ENCODE results near the gene GMDS.

DNA sequence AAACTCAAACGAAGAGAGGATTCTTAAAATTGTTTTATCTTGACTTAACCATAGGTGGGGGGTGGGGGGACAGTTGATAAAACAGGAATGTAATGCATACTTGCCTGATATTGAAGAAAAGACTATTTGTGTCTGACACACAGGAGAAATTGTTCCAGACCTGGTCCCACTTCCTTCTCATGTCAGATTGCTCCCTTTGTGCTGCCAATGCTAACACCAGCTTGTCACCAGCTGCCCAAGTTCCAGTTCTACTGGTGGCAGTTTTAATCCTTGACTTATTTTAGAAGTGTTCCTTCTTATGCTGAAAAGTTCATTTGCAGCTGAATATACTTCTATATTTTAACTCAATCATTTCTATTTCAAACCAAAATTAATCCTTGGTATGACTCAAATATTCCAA, 127.3 kb downstream of the GMDS start:
- TF ChIP-seq, protein P1, sequence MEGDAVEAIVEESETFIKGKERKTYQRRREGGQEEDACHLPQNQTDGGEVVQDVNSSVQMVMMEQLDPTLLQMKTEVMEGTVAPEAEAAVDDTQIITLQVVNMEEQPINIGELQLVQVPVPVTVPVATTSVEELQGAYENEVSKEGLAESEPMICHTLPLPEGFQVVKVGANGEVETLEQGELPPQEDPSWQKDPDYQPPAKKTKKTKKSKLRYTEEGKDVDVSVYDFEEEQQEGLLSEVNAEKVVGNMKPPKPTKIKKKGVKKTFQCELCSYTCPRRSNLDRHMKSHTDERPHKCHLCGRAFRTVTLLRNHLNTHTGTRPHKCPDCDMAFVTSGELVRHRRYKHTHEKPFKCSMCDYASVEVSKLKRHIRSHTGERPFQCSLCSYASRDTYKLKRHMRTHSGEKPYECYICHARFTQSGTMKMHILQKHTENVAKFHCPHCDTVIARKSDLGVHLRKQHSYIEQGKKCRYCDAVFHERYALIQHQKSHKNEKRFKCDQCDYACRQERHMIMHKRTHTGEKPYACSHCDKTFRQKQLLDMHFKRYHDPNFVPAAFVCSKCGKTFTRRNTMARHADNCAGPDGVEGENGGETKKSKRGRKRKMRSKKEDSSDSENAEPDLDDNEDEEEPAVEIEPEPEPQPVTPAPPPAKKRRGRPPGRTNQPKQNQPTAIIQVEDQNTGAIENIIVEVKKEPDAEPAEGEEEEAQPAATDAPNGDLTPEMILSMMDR (CRISPR knock-in tag; IDR thresholded peaks at IDR 0.05): no peak
- TF ChIP-seq, protein P2, sequence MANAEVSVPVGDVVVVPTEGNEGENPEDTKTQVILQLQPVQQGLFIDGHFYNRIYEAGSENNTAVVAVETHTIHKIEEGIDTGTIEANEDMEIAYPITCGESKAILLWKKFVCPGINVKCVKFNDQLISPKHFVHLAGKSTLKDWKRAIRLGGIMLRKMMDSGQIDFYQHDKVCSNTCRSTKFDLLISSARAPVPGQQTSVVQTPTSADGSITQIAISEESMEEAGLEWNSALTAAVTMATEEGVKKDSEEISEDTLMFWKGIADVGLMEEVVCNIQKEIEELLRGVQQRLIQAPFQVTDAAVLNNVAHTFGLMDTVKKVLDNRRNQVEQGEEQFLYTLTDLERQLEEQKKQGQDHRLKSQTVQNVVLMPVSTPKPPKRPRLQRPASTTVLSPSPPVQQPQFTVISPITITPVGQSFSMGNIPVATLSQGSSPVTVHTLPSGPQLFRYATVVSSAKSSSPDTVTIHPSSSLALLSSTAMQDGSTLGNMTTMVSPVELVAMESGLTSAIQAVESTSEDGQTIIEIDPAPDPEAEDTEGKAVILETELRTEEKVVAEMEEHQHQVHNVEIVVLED (CRISPR knock-in tag; IDR thresholded peaks at IDR 0.05; ENCODE audit: borderline replicate concordance): no peak
- TF ChIP-seq POLR2AphosphoS5 (IDR thresholded peaks at IDR 0.05; ENCODE audit: low read depth, low read length): no peak
- TF ChIP-seq NFYB (CRISPR knock-in tag; IDR thresholded peaks at IDR 0.05): no peak
- no peak for TF ChIP-seq HOXA7 (CRISPR knock-in tag; IDR thresholded peaks at IDR 0.05)
- TF ChIP-seq TCF7 (IDR thresholded peaks at IDR 0.05; ENCODE audit: low read depth): no peak
- no peak for TF ChIP-seq STAT5B (CRISPR knock-in tag; IDR thresholded peaks at IDR 0.05)
- no peak for TF ChIP-seq ZNF274 (CRISPR knock-in tag; IDR thresholded peaks at IDR 0.05)
- TF ChIP-seq, protein P3, sequence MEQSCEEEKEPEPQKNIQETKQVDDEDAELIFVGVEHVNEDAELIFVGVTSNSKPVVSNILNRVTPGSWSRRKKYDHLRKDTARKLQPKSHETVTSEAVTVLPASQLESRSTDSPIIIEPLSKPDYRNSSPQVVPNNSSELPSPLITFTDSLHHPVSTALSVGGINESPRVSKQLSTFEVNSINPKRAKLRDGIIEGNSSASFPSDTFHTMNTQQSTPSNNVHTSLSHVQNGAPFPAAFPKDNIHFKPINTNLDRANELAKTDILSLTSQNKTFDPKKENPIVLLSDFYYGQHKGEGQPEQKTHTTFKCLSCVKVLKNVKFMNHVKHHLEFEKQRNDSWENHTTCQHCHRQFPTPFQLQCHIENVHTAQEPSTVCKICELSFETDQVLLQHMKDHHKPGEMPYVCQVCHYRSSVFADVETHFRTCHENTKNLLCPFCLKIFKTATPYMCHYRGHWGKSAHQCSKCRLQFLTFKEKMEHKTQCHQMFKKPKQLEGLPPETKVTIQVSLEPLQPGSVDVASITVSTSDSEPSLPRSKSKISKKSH (CRISPR knock-in tag; IDR thresholded peaks at IDR 0.05; ENCODE audit: borderline replicate concordance): no peak
- TF ChIP-seq POLR2A (IDR thresholded peaks at IDR 0.05; ENCODE audit: insufficient read depth in 1 of 2, low read depth in 2 of 2, low read length in 2 of 2): no peak
